ENCODE results near the gene N4BP2L2. TPM values are rescaled to one million over a fixed set of nuclear protein-coding genes. Genes with fewer than 3 reads are reported as not detected.

N4BP2L2 gene
- total and polyA plus RNA-seq, 4 donors = 14.9 to 116 (median 76.7) TPM

DNA sequence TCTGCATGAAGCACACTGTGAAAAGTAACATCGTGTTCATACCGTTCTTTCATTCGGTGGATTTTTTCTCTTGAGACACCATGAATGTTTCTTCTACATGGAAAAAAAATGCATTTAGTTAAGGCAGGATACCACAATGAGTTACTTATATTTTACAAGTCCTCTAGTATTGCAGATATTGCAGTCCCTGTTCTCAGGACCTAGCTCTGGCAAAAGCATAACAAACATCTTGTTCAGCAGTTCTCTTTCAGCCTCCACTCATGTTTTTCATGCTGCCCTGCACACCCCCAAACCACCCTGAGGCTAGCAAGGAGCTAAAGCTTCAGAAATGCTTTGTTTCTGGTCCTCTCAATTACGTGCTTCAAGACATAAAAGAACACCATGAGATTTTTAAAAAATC lies 135.5 kb downstream of the N4BP2L2 start:
- WGBS = 98% methylated on average over 4 of the region's 4 CpGs
- no peak overlapping the region for H3K27ac ChIP-seq (ENCODE audit: low read depth in 1 of 2, low read length in 2 of 2)
- no peak overlapping the region for H3K4me3 ChIP-seq (ENCODE audit: low read depth in 1 of 3, low read length in 3 of 3)
- peaks cover 0 to 53% (median 46%) of the 10 kb centered on the region in 4 donors for H3K36me3 ChIP-seq (ENCODE audit: control insufficient read depth in 4 of 4, insufficient read depth in 3 of 4, low read depth in 1 of 4, low read length in 3 of 4)
- no peak for TF ChIP-seq EGR1 (IDR thresholded peaks at IDR 0.05; ENCODE audit: low read depth in 2 of 2)
- TF ChIP-seq JUND (IDR thresholded peaks at IDR 0.05) = no peak
- TF ChIP-seq ZBTB33 (IDR thresholded peaks at IDR 0.05) = no peak
- TF ChIP-seq, protein P1, sequence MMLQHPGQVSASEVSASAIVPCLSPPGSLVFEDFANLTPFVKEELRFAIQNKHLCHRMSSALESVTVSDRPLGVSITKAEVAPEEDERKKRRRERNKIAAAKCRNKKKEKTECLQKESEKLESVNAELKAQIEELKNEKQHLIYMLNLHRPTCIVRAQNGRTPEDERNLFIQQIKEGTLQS (IDR thresholded peaks at IDR 0.05) = no peak
- TF ChIP-seq RAD21 (IDR thresholded peaks at IDR 0.05) = no peak
- TF ChIP-seq GABPA (IDR thresholded peaks at IDR 0.05 in 1 of 2, conservative IDR thresholded peaks at IDR 0.05 in 1 of 2) = no peak
- TF ChIP-seq, protein P2, sequence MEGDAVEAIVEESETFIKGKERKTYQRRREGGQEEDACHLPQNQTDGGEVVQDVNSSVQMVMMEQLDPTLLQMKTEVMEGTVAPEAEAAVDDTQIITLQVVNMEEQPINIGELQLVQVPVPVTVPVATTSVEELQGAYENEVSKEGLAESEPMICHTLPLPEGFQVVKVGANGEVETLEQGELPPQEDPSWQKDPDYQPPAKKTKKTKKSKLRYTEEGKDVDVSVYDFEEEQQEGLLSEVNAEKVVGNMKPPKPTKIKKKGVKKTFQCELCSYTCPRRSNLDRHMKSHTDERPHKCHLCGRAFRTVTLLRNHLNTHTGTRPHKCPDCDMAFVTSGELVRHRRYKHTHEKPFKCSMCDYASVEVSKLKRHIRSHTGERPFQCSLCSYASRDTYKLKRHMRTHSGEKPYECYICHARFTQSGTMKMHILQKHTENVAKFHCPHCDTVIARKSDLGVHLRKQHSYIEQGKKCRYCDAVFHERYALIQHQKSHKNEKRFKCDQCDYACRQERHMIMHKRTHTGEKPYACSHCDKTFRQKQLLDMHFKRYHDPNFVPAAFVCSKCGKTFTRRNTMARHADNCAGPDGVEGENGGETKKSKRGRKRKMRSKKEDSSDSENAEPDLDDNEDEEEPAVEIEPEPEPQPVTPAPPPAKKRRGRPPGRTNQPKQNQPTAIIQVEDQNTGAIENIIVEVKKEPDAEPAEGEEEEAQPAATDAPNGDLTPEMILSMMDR (IDR thresholded peaks at IDR 0.05; ENCODE audit: low read depth, low read length, missing input control) = no peak
- TF ChIP-seq, protein P3, sequence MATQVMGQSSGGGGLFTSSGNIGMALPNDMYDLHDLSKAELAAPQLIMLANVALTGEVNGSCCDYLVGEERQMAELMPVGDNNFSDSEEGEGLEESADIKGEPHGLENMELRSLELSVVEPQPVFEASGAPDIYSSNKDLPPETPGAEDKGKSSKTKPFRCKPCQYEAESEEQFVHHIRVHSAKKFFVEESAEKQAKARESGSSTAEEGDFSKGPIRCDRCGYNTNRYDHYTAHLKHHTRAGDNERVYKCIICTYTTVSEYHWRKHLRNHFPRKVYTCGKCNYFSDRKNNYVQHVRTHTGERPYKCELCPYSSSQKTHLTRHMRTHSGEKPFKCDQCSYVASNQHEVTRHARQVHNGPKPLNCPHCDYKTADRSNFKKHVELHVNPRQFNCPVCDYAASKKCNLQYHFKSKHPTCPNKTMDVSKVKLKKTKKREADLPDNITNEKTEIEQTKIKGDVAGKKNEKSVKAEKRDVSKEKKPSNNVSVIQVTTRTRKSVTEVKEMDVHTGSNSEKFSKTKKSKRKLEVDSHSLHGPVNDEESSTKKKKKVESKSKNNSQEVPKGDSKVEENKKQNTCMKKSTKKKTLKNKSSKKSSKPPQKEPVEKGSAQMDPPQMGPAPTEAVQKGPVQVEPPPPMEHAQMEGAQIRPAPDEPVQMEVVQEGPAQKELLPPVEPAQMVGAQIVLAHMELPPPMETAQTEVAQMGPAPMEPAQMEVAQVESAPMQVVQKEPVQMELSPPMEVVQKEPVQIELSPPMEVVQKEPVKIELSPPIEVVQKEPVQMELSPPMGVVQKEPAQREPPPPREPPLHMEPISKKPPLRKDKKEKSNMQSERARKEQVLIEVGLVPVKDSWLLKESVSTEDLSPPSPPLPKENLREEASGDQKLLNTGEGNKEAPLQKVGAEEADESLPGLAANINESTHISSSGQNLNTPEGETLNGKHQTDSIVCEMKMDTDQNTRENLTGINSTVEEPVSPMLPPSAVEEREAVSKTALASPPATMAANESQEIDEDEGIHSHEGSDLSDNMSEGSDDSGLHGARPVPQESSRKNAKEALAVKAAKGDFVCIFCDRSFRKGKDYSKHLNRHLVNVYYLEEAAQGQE (IDR thresholded peaks at IDR 0.05) = no peak
- TF ChIP-seq, protein P4, sequence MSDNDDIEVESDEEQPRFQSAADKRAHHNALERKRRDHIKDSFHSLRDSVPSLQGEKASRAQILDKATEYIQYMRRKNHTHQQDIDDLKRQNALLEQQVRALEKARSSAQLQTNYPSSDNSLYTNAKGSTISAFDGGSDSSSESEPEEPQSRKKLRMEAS (IDR thresholded peaks at IDR 0.05) = no peak
- TF ChIP-seq YY1 (IDR thresholded peaks at IDR 0.05) = no peak
- TF ChIP-seq RXRA (IDR thresholded peaks at IDR 0.05) = no peak
- H3K4me1 ChIP-seq (ENCODE audit: control insufficient read depth in 4 of 4, insufficient read depth in 4 of 4, low read length in 3 of 4) = no peaks in the 10 kb centered on the region
- no peak overlapping the region for H3K9ac ChIP-seq (ENCODE audit: low read depth in 1 of 2, low read length in 2 of 2)
- no peaks in the 10 kb centered on the region for H3K27me3 ChIP-seq (ENCODE audit: control insufficient read depth in 4 of 4, insufficient read depth in 4 of 4, low read length in 3 of 4)
- DNase-seq (ENCODE audit: low spot score) = no peak
- H3K9me3 ChIP-seq (ENCODE audit: control insufficient read depth in 4 of 4, low read length in 3 of 4) = no peaks in the 10 kb centered on the region

GRCh38 chr13:32391101-32391619 lies 147.4 kb downstream of the N4BP2L2 start:
- Histone ChIP-seq H3K27ac (ENCODE audit: low read depth in 1 of 2, low read length in 2 of 2) (no peak overlapping the region), H3K4me1 (ENCODE audit: control insufficient read depth in 4 of 4, insufficient read depth in 4 of 4, low read length in 3 of 4) (no peaks in the 10 kb centered on the region), H3K27me3 (ENCODE audit: control insufficient read depth in 4 of 4, insufficient read depth in 4 of 4, low read length in 3 of 4) (no peaks in the 10 kb centered on the region), H3K4me3 (ENCODE audit: low read depth in 1 of 3, low read length in 3 of 3) (no peak overlapping the region), H3K9ac (ENCODE audit: low read depth in 1 of 2, low read length in 2 of 2) (peak overlapping the region in 1 of 2 donors; percentile 7), H3K9me3 (ENCODE audit: control insufficient read depth in 4 of 4, low read length in 3 of 4) (no peaks in the 10 kb centered on the region), H3K36me3 (ENCODE audit: control insufficient read depth in 4 of 4, insufficient read depth in 3 of 4, low read depth in 1 of 4, low read length in 3 of 4) (no peaks in the 10 kb centered on the region)
- DNase-seq (ENCODE audit: low spot score) = no peak
- WGBS = 93% methylated on average over 4 of the region's 4 CpGs
- no peak for TF ChIP-seq EGR1 (IDR thresholded peaks at IDR 0.05; ENCODE audit: low read depth in 2 of 2)
- TF ChIP-seq GABPA (IDR thresholded peaks at IDR 0.05 in 1 of 2, conservative IDR thresholded peaks at IDR 0.05 in 1 of 2) = no peak
- no peak for TF ChIP-seq FOXA2 (IDR thresholded peaks at IDR 0.05)
- TF ChIP-seq NR2F2 (IDR thresholded peaks at IDR 0.05) = no peak
- TF ChIP-seq HNF4A (conservative IDR thresholded peaks at IDR 0.05) = no peak
- no peak for TF ChIP-seq ZBTB33 (IDR thresholded peaks at IDR 0.05)
- TF ChIP-seq, protein P3 (IDR thresholded peaks at IDR 0.05) = no peak
- TF ChIP-seq, protein P2 (IDR thresholded peaks at IDR 0.05; ENCODE audit: low read depth, low read length, missing input control) = no peak

Measured in liver (tissue), 9 donors.